Measurements from ENCODE around the gene CLDN9.
"Not testable (repeated sequence)": the region's sequence is repeated elsewhere in the genome, so short reads cannot be mapped to it uniquely, and the experiment has no call there.

Gene CLDN9

GRCh38 chr16:3035972-3036725 is 23.4 kb downstream of the CLDN9 start:
- DNase-seq: no peak

- DNase-seq: no peak
These were observed 24.1 kb downstream of the CLDN9 start, which contains the start of gene BICDL2 for GRCh38 chr16:3036726-3037315. Gene BICDL2, minus strand, starts transcription at chr16:3036944. Its CDS starts 1,448 bp downstream, at chr16:3035496.

- no peak for DNase-seq
These were observed 25.5 kb downstream of the CLDN9 start for GRCh38 chr16:3038256-3038655.

GRCh38 chr16:3038896-3039295 is 26.2 kb downstream of the CLDN9 start:
- DNase-seq: no peak

- DNase-seq: no peak
These were observed 29.7 kb downstream of the CLDN9 start for GRCh38 chr16:3042376-3042775.

- no peak for DNase-seq
These were observed 32.0 kb downstream of the CLDN9 start for GRCh38 chr16:3044708-3045107.

- no peak for DNase-seq
These were observed 33.3 kb downstream of the CLDN9 start, which contains the start of gene MMP25 for GRCh38 chr16:3045758-3046640. Gene MMP25, plus strand, starts transcription at chr16:3046561. Its CDS starts 357 bp downstream, at chr16:3046918.

GRCh38 chr16:3046641-3047386 is 34.1 kb downstream of the CLDN9 start:
- no peak for DNase-seq

GRCh38 chr16:3047387-3047720 is 34.6 kb downstream of the CLDN9 start:
- no peak for DNase-seq

GRCh38 chr16:3049921-3050481 is 37.3 kb downstream of the CLDN9 start:
- DNase-seq: no peak

- DNase-seq: no peak
These were observed 37.8 kb downstream of the CLDN9 start for GRCh38 chr16:3050487-3050886.

GRCh38 chr16:3051009-3051408 is 38.3 kb downstream of the CLDN9 start:
- no peak for DNase-seq

- no peak for DNase-seq
These were observed 38.8 kb downstream of the CLDN9 start for GRCh38 chr16:3051494-3051893.

- not testable (repeated sequence) for DNase-seq
These were observed 40.0 kb downstream of the CLDN9 start for GRCh38 chr16:3052571-3053329.

- not testable (repeated sequence) for DNase-seq
These were observed 40.6 kb downstream of the CLDN9 start for GRCh38 chr16:3053330-3053710.

GRCh38 chr16:3054965-3055733 is 42.4 kb downstream of the CLDN9 start:
- no peak for DNase-seq

GRCh38 chr16:3055734-3056115 is 43.0 kb downstream of the CLDN9 start:
- DNase-seq: not testable (repeated sequence)

GRCh38 chr16:3056336-3057180 is 43.8 kb downstream of the CLDN9 start:
- no peak for DNase-seq

GRCh38 chr16:3057181-3058138 is 44.7 kb downstream of the CLDN9 start:
- DNase-seq: no peak
